ENCODE measurements around the gene FANCC. TPM values are rescaled to one million over a fixed set of nuclear protein-coding genes. Genes with fewer than 3 reads are reported as not detected.
"Not testable (repeated sequence)": the region's sequence is repeated elsewhere in the genome, so short reads cannot be mapped to it uniquely, and the experiment has no call there.

Gene FANCC
- total RNA-seq, 3 donors from 2014 or later (not counting 1 experiment from before 2014, with no cell fraction given) = 9.9 to 18.9 (median 12.8) TPM

DNA sequence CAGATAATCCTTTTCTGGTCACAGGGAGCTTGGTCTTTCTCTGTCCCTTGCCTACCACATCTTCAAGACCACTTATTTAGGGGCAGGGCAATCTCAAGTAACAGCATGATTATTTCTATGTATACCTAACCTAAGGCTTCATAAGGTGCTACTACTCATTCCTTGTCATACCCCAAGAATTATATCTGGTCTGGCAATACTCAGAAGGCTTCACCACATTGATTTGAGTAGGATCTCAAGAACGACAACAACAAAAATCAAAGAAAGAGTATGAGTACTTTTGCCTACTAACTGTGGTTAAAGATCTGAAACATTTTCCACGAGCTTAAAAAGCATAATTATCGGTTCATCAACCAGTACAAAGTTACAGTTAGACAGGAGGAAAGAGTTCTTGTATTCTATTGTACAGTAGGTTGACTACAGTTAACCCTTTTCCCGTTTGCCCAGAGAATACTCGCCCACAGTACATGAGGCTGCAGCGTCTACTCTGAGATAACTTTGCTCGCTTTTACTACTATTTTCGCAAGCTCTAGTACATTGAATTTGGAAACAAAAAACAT, 41.0 kb downstream of the FANCC start:
- Histone ChIP-seq H3K36me3 (ENCODE audit: control insufficient read depth, insufficient read depth, low read length) (no peaks in the 10 kb centered on the region), H3K4me3 (ENCODE audit: low read length) (no peak overlapping the region), H3K9me3 (ENCODE audit: control insufficient read depth, insufficient read depth, low read length) (no peaks in the 10 kb centered on the region), H3K27me3 (ENCODE audit: control insufficient read depth, insufficient read depth, low read length) (no peaks in the 10 kb centered on the region), H3K4me1 (ENCODE audit: control insufficient read depth, insufficient read depth, low read length) (no peaks in the 10 kb centered on the region), H3K27ac (ENCODE audit: low read length) (no peak overlapping the region)
- TF ChIP-seq, protein P1, sequence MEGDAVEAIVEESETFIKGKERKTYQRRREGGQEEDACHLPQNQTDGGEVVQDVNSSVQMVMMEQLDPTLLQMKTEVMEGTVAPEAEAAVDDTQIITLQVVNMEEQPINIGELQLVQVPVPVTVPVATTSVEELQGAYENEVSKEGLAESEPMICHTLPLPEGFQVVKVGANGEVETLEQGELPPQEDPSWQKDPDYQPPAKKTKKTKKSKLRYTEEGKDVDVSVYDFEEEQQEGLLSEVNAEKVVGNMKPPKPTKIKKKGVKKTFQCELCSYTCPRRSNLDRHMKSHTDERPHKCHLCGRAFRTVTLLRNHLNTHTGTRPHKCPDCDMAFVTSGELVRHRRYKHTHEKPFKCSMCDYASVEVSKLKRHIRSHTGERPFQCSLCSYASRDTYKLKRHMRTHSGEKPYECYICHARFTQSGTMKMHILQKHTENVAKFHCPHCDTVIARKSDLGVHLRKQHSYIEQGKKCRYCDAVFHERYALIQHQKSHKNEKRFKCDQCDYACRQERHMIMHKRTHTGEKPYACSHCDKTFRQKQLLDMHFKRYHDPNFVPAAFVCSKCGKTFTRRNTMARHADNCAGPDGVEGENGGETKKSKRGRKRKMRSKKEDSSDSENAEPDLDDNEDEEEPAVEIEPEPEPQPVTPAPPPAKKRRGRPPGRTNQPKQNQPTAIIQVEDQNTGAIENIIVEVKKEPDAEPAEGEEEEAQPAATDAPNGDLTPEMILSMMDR (IDR thresholded peaks at IDR 0.05) = no peak
- DNase-seq = no peak
- intact Hi-C loops (cut with micrococcal nuclease) = no loop called here
- Mint-ChIP-seq H3K27ac (no peak overlapping the region), H3K9me3 (peaks cover 6 to 15% of the 10 kb centered on the region in 2 donors), H3K36me3 (peaks cover 19% of the 10 kb centered on the region), H3K27me3 (ENCODE audit: low read depth in 2 of 2) (no peaks in the 10 kb centered on the region), H3K4me1 (peaks cover 11 to 16% of the 10 kb centered on the region in 2 donors), H3K4me3 (no peak overlapping the region)
- 84% methylated on average over 8 of the region's 8 CpGs for WGBS (ENCODE audit: insufficient coverage)
- no peak for ATAC-seq

DNA sequence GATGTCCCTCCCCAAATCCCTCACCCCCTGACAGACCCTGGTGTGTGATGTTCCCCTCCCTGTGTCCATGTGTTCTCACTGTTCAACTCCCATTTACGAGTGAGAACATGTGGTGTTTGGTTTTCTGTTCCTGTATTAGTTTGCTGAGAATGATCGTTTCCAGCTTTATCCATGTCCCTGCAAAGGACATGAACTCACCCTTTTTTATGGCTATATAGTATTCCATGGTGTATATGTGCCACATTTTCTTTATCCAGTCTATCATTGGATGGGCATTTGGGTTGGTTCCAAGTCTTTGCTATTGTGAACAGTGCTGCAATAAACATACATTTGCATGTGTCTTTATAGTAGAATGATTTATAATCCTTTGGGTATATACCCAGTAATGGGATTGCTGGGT, 43.3 kb downstream of the FANCC start:
- H3K27ac Mint-ChIP-seq; H3K36me3 Mint-ChIP-seq; DNase-seq; intact Hi-C loops (cut with micrococcal nuclease); H3K27ac ChIP-seq (ENCODE audit: low read length); H3K9me3 Mint-ChIP-seq; H3K36me3 ChIP-seq (ENCODE audit: control insufficient read depth, insufficient read depth, low read length); H3K27me3 Mint-ChIP-seq (ENCODE audit: low read depth in 2 of 2); H3K27me3 ChIP-seq (ENCODE audit: control insufficient read depth, insufficient read depth, low read length); H3K4me3 Mint-ChIP-seq; H3K4me1 ChIP-seq (ENCODE audit: control insufficient read depth, insufficient read depth, low read length); H3K4me3 ChIP-seq (ENCODE audit: low read length); H3K9me3 ChIP-seq (ENCODE audit: control insufficient read depth, insufficient read depth, low read length); ATAC-seq: not testable (repeated sequence)
- 100% methylated on average over 1 of the region's 2 CpGs for WGBS (ENCODE audit: insufficient coverage)
- peaks cover 11 to 16% of the 10 kb centered on the region in 2 donors for H3K4me1 Mint-ChIP-seq

GRCh38 chr9:95273369-95274022, 44.0 kb downstream of the FANCC start:
- WGBS (ENCODE audit: insufficient coverage) = 16% methylated on average over 4 of the region's 4 CpGs
- Mint-ChIP-seq H3K4me3 (no peak overlapping the region), H3K9me3 (no peaks in the 10 kb centered on the region), H3K36me3 (no peaks in the 10 kb centered on the region), H3K27me3 (ENCODE audit: low read depth in 2 of 2) (no peaks in the 10 kb centered on the region), H3K27ac (peak overlapping the region in 1 of 2 donors; percentile 22), H3K4me1 (peaks cover 11 to 21% of the 10 kb centered on the region in 2 donors)
- H3K4me1 ChIP-seq (ENCODE audit: control insufficient read depth, insufficient read depth, low read length) = no peaks in the 10 kb centered on the region
- H3K27me3 ChIP-seq (ENCODE audit: control insufficient read depth, insufficient read depth, low read length) = no peaks in the 10 kb centered on the region
- H3K27ac ChIP-seq (ENCODE audit: low read length) = no peak overlapping the region
- H3K4me3 ChIP-seq (ENCODE audit: low read length) = no peak overlapping the region
- TF ChIP-seq, protein P1 (IDR thresholded peaks at IDR 0.05) = no peak
- no peaks in the 10 kb centered on the region for H3K36me3 ChIP-seq (ENCODE audit: control insufficient read depth, insufficient read depth, low read length)
- DNase-seq = no peak
- H3K9me3 ChIP-seq (ENCODE audit: control insufficient read depth, insufficient read depth, low read length) = no peaks in the 10 kb centered on the region
- peak in 2 of 3 donors; percentile 59 to 86 for ATAC-seq
- intact Hi-C loops (cut with micrococcal nuclease) = no loop called here

DNA sequence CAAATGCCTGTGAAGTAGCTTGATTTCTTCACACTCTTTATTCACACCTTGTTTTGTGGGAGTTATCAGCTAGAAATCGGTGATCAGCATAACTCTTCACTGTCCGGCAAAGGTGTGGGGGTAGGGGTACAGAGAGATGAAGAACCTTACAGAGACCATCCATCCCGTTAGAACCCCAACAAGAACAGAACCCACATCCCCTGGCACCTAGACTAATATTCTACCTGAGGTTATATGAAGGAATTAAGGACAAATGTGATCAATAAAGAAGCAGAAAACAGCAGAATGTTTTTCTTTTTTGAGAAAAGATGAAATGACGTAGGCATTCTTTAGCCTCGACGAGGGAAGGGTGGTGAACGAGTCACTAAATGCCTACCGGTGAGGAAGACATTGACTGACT, 44.7 kb downstream of the FANCC start:
- Histone ChIP-seq H3K4me1 (ENCODE audit: control insufficient read depth, insufficient read depth, low read length) (no peaks in the 10 kb centered on the region), H3K27me3 (ENCODE audit: control insufficient read depth, insufficient read depth, low read length) (no peaks in the 10 kb centered on the region), H3K27ac (ENCODE audit: low read length) (no peak overlapping the region), H3K4me3 (ENCODE audit: low read length) (no peak overlapping the region), H3K9me3 (ENCODE audit: control insufficient read depth, insufficient read depth, low read length) (no peaks in the 10 kb centered on the region), H3K36me3 (ENCODE audit: control insufficient read depth, insufficient read depth, low read length) (no peaks in the 10 kb centered on the region)
- ATAC-seq (no peak), DNase-seq (no peak)
- TF ChIP-seq, protein P1 (IDR thresholded peaks at IDR 0.05) = no peak
- H3K27ac Mint-ChIP-seq = no peak overlapping the region
- H3K27me3 Mint-ChIP-seq (ENCODE audit: low read depth in 2 of 2) = no peaks in the 10 kb centered on the region
- H3K4me3 Mint-ChIP-seq = no peak overlapping the region
- WGBS (ENCODE audit: insufficient coverage) = 94% methylated on average over 5 of the region's 8 CpGs
- H3K36me3 Mint-ChIP-seq = no peaks in the 10 kb centered on the region
- intact Hi-C loops (cut with micrococcal nuclease) = no loop called here
- H3K9me3 Mint-ChIP-seq = no peaks in the 10 kb centered on the region
- peaks cover 11 to 21% of the 10 kb centered on the region in 2 donors for H3K4me1 Mint-ChIP-seq

All from natural killer cell (primary cell).